HepG2 (cell line): ENCODE results near the gene NUDT8. TPM values are rescaled to one million over a fixed set of nuclear protein-coding genes. Genes with fewer than 3 reads are reported as not detected.

Source experiments
- ARID5B ChIP-seq: IDR thresholded peaks from 2 replicates; pipeline ENCODE4 v1.4.0; 2020; ENCODE audit warnings: mild to moderate bottlenecking, missing genetic modification reagents
- IRF9 ChIP-seq: sonication (generic); formaldehyde crosslinking; IDR thresholded peaks from 2 replicates; pipeline ENCODE4 v1.8.0; 2022; ENCODE audit warnings: missing genetic modification reagents, mild to moderate bottlenecking, borderline replicate concordance
- MBNL3 ChIP-seq: fragments of 250-450 bp; sonication (Bioruptor Pico); conservative IDR thresholded peaks from 2 replicates; pipeline ENCODE4 v1.8.0; 2022; ENCODE audit warnings: mild to moderate bottlenecking, inconsistent platforms
- MEF2D ChIP-seq: sonication (generic); formaldehyde crosslinking; IDR thresholded peaks from 2 replicates; pipeline ENCODE4 v1.5.1; 2020; ENCODE audit warnings: mild to moderate bottlenecking, missing genetic modification reagents
- MEIS2 ChIP-seq: sonication (generic); formaldehyde crosslinking; IDR thresholded peaks from 2 replicates; pipeline ENCODE4 v1.9.0; 2021; ENCODE audit warnings: mild to moderate bottlenecking, missing genetic modification reagents
- NFE2L2 ChIP-seq: fragments of 150-350 bp; IDR thresholded peaks from 2 replicates; pipeline ENCODE4 v1.6.1; 2014; ENCODE audit warnings: low read length
- SRSF4 ChIP-seq: fragments of 200-400 bp; formaldehyde crosslinking; IDR thresholded peaks from one replicate; pipeline ENCODE4 v1.6.1; 2018; ENCODE audit warnings: mild to moderate bottlenecking, low read depth, low read length, moderate library complexity; ENCODE audit not compliant: poor library complexity, severe bottlenecking
- TCF7 ChIP-seq: sonication (generic); IDR thresholded peaks from 2 replicates; pipeline ENCODE4 v1.6.1; 2016; ENCODE audit warnings: antibody characterized with exemption, low read depth
- ZBTB20 ChIP-seq: sonication (generic); formaldehyde crosslinking; IDR thresholded peaks from 2 replicates; pipeline ENCODE4 v1.8.1; 2023; ENCODE audit warnings: missing genetic modification reagents, low read depth, mild to moderate bottlenecking, borderline replicate concordance
- ZFP62 ChIP-seq: sonication (generic); formaldehyde crosslinking; IDR thresholded peaks from 2 replicates; pipeline ENCODE4 v1.4.0; 2020; ENCODE audit warnings: missing genetic modification reagents
- ZNF567 ChIP-seq: sonication (generic); formaldehyde crosslinking; IDR thresholded peaks from 2 replicates; pipeline ENCODE4 v1.8.1; 2023; ENCODE audit warnings: mild to moderate bottlenecking, missing genetic modification reagents, borderline replicate concordance
- ZNF589 ChIP-seq: sonication (generic); formaldehyde crosslinking; conservative IDR thresholded peaks from 2 replicates; pipeline ENCODE4 v1.8.0; 2022; ENCODE audit warnings: mild to moderate bottlenecking, moderate library complexity, missing genetic modification reagents
- ZNF629 ChIP-seq: sonication (generic); formaldehyde crosslinking; conservative IDR thresholded peaks from 2 replicates; pipeline ENCODE4 v1.5.0; 2020; ENCODE audit warnings: missing genetic modification reagents
- polyA plus RNA-seq, 8 experiments: library from polyadenylated mRNA; depleted of rRNA in 3 of 8; stranded (reverse) in 7 of 8; unstranded in 1 of 8; fragments of >200 nt; fragmentation: Illumina TruSeq in 4 of 8; extraction: Trizol in 4 of 8; gene quantifications; 2 replicates each; pipeline versions ENCODE4 v1.2.1 to v1.2.3, GENCODE V29; 2011 to 2016; ENCODE audit warnings: low read depth in 4 of 8, missing spikeins in 1 of 8, mixed read lengths in 1 of 8; ENCODE audit not compliant: insufficient read depth in 1 of 8
- total RNA-seq, 5 experiments: library from RNA; depleted of rRNA; stranded (reverse); fragments of >200 nt; fragmentation: Illumina TruSeq; extraction: Trizol; gene quantifications; 2 replicates each; pipeline ENCODE4 v1.2.3, GENCODE V29; 2016; ENCODE audit warnings: low read depth in 1 of 5
- TF ChIP-seq, protein P1 (sequence below): sonication (generic); formaldehyde crosslinking; conservative IDR thresholded peaks from 2 replicates; pipeline ENCODE4 v1.4.0; 2020; ENCODE audit warnings: mild to moderate bottlenecking, missing genetic modification reagents, moderate library complexity
- TF ChIP-seq, protein P2 (sequence below): IDR thresholded peaks from 2 replicates; pipeline ENCODE4 v1.6.1; 2016; ENCODE audit warnings: low read depth, control low read depth
- TF ChIP-seq, protein P3 (sequence below): IDR thresholded peaks from 2 replicates; pipeline ENCODE4 v1.6.1; 2016; ENCODE audit warnings: mild to moderate bottlenecking

Gene NUDT8
- total and polyA plus RNA-seq, 2 of the 13 experiments (the other 11 are each of a cell fraction or from before 2014, with no cell fraction given): 6.7 to 25.8 TPM

- TF ChIP-seq, protein P1, sequence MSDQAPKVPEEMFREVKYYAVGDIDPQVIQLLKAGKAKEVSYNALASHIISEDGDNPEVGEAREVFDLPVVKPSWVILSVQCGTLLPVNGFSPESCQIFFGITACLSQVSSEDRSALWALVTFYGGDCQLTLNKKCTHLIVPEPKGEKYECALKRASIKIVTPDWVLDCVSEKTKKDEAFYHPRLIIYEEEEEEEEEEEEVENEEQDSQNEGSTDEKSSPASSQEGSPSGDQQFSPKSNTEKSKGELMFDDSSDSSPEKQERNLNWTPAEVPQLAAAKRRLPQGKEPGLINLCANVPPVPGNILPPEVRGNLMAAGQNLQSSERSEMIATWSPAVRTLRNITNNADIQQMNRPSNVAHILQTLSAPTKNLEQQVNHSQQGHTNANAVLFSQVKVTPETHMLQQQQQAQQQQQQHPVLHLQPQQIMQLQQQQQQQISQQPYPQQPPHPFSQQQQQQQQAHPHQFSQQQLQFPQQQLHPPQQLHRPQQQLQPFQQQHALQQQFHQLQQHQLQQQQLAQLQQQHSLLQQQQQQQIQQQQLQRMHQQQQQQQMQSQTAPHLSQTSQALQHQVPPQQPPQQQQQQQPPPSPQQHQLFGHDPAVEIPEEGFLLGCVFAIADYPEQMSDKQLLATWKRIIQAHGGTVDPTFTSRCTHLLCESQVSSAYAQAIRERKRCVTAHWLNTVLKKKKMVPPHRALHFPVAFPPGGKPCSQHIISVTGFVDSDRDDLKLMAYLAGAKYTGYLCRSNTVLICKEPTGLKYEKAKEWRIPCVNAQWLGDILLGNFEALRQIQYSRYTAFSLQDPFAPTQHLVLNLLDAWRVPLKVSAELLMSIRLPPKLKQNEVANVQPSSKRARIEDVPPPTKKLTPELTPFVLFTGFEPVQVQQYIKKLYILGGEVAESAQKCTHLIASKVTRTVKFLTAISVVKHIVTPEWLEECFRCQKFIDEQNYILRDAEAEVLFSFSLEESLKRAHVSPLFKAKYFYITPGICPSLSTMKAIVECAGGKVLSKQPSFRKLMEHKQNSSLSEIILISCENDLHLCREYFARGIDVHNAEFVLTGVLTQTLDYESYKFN: peak; percentile 93
- peak; percentile 100 for TF ChIP-seq ZNF629 (CRISPR knock-in tag)
- no peak for TF ChIP-seq SRSF4
- TF ChIP-seq IRF9 (CRISPR knock-in tag): 0 out of 2 replicates have a peak, but pooled peaks have one; percentile 4
- TF ChIP-seq ZFP62 (CRISPR knock-in tag): no peak
- TF ChIP-seq, protein P2, sequence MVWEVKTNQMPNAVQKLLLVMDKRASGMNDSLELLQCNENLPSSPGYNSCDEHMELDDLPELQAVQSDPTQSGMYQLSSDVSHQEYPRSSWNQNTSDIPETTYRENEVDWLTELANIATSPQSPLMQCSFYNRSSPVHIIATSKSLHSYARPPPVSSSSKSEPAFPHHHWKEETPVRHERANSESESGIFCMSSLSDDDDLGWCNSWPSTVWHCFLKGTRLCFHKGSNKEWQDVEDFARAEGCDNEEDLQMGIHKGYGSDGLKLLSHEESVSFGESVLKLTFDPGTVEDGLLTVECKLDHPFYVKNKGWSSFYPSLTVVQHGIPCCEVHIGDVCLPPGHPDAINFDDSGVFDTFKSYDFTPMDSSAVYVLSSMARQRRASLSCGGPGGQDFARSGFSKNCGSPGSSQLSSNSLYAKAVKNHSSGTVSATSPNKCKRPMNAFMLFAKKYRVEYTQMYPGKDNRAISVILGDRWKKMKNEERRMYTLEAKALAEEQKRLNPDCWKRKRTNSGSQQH (CRISPR knock-in tag): 0 out of 2 replicates have a peak, but pooled peaks have one; percentile 25
- TF ChIP-seq NFE2L2: no peak
- peak; percentile 37; the same call in 1 of the 2 replicates for TF ChIP-seq TCF7
- 0 out of 2 replicates have a peak, but pooled peaks have one; percentile 36 for TF ChIP-seq MEIS2
- peak; percentile 49; the same call in 1 of the 2 replicates for TF ChIP-seq ARID5B
- TF ChIP-seq ZNF589: no peak
- 0 out of 2 replicates have a peak, but pooled peaks have one; percentile 58 for TF ChIP-seq ZNF567 (CRISPR knock-in tag)
- peak; percentile 75; the same call in 1 of the 2 replicates for TF ChIP-seq ZBTB20
- TF ChIP-seq, protein P3, sequence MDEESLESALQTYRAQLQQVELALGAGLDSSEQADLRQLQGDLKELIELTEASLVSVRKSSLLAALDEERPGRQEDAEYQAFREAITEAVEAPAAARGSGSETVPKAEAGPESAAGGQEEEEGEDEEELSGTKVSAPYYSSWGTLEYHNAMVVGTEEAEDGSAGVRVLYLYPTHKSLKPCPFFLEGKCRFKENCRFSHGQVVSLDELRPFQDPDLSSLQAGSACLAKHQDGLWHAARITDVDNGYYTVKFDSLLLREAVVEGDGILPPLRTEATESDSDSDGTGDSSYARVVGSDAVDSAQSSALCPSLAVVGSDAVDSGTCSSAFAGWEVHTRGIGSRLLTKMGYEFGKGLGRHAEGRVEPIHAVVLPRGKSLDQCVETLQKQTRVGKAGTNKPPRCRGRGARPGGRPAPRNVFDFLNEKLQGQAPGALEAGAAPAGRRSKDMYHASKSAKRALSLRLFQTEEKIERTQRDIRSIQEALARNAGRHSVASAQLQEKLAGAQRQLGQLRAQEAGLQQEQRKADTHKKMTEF (CRISPR knock-in tag): 0 out of 2 replicates have a peak, but pooled peaks have one; percentile 15
- no peak for TF ChIP-seq MBNL3 (CRISPR knock-in tag)
- peak; percentile 87 for TF ChIP-seq MEF2D (CRISPR knock-in tag)
Observed at GRCh38 chr11:67632175-67632981, 2.6 kb upstream of the NUDT8 start (continued).
